GM12873 (cell line): Measurements from ENCODE around the gene TIGD1.

Experiments
- TF ChIP-seq, protein P1 (sequence below): IDR thresholded peaks from 2 replicates; pipeline ENCODE4 v1.5.1; 2012; ENCODE audit warnings: low read depth, mild to moderate bottlenecking, moderate library complexity, low read length, control low read depth; ENCODE audit not compliant: insufficient read depth; ENCODE audit errors: missing control alignments

The TIGD1 gene

DNA sequence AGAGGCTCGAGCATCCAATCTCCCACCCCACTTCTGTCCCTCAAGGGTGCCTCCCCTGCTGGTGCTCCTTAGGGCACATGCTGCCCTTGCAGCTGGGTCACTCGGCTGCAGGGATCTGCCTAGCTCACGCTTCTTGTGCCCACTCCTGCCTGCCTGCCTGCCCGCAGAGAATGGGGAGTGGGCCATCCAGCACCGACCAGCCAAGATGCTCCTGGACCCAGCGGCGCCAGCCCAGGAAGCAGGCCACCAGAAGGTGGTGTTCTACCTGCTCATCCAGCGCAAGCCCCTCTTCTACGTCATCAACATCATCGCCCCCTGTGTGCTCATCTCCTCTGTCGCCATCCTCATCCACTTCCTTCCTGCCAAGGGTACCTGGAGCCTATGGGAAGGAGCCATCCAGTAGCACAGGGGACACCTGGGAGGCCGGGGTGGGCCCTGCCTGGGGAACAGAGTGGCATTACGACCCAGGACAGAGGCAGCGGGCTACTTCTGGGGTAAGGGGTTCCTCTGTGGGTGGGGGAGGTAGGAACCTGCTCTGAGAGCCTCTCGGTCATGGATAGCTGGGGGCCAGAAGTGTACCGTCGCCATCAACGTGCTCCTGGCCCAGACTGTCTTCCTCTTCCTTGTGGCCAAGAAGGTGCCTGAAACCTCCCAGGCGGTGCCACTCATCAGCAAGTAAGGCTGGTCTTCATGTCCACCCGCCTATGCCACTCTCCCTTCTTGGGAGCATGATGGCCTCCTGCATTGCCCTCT is 7.5 kb downstream of the TIGD1 start:
- TF ChIP-seq, protein P1, sequence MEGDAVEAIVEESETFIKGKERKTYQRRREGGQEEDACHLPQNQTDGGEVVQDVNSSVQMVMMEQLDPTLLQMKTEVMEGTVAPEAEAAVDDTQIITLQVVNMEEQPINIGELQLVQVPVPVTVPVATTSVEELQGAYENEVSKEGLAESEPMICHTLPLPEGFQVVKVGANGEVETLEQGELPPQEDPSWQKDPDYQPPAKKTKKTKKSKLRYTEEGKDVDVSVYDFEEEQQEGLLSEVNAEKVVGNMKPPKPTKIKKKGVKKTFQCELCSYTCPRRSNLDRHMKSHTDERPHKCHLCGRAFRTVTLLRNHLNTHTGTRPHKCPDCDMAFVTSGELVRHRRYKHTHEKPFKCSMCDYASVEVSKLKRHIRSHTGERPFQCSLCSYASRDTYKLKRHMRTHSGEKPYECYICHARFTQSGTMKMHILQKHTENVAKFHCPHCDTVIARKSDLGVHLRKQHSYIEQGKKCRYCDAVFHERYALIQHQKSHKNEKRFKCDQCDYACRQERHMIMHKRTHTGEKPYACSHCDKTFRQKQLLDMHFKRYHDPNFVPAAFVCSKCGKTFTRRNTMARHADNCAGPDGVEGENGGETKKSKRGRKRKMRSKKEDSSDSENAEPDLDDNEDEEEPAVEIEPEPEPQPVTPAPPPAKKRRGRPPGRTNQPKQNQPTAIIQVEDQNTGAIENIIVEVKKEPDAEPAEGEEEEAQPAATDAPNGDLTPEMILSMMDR = no peak

DNA sequence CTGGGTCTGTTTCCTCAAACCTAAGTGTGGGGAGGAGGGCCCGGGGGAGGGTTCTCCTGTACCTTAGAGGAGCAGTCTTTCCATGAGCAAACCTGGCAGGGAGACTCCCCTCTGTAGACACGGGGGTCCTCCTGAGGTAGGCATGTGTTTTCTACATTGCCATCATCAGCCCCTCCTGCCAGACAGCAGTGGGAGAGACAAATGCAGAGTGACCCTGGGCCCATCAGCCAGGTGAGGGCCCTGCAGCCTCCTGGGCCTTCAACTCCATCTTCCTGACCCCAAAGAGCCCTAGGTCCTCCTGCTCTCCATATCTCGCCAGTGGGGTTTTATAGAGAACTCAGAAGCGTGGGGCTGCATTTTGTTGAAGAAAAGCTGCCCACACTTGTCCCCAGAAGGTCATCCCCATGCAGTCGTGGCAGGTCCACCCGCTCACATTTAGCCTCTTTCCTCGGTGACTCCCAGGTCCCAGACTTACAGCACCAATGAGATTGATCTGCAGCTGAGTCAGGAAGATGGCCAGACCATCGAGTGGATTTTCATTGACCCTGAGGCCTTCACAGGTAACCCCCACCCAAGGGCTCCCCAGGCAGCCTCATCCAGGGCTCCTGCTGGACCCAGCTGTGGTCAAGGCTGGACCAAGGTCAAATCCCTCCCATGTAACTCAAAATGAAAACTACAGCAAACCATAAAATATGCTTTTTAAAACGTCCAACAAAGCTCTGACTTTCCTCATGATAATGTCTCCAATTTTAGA is 8.2 kb downstream of the TIGD1 start:
- TF ChIP-seq, protein P1 = no peak

DNA sequence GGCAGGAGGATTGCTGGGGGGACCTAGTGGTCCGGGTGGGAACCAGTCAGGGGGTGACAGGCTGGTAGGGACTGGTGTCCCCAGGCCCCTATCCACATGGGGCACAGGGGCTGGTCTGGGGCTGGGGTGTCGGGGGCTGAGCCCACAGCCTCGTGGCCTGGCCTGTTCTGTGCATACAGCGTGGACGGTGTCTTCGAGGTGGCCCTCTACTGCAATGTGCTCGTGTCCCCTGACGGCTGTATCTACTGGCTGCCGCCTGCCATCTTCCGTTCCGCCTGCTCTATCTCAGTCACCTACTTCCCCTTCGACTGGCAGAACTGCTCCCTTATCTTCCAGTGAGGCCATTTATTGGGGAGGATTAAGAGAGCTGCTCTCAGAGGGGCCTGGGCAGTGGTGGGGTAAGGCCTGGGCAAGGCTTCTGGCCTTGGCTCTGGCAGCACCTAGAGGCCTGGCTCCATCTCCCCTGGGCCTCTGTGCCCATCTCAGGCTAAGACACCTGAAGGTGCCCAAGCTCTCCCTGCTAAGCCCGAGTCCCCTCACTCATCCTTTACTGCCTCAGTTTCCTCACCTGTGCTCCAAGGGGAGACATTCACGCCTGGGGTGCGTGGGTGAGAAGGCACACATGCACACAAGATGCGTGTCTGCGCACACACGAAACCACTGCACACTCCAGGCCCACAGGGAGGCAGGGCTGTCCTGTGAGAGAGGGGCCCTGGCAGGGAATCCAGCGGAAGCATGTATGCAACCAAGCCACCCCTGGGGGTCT is 9.0 kb downstream of the TIGD1 start:
- TF ChIP-seq, protein P1 = no peak

DNA sequence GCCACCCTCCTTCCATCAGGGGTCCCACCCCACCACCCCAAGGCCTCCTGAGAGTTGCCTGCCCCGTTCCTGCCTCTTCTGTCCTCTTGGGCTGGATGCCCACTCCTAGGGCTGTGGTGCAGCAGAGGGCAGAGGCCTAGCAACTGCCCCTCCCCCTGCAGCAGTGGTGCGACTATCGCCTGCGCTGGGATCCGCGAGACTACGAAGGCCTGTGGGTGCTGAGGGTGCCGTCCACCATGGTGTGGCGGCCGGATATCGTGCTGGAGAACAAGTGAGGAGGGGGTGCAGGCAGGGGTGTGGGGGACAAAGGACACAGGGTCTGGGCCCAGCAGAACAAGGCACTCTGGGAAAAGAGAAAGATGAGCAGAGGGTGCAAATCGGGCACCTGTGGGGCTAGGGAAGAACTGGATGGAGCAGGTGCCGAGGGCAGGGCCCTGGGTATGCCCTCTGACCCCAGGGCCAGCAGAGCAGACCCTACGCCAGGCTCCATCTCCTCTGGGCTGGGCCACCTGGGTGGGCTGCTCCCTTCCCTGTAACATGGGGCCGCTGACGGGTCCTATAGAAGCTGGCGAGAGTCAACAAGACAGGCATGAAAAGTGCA is 9.8 kb downstream of the TIGD1 start:
- TF ChIP-seq, protein P1 = no peak

DNA sequence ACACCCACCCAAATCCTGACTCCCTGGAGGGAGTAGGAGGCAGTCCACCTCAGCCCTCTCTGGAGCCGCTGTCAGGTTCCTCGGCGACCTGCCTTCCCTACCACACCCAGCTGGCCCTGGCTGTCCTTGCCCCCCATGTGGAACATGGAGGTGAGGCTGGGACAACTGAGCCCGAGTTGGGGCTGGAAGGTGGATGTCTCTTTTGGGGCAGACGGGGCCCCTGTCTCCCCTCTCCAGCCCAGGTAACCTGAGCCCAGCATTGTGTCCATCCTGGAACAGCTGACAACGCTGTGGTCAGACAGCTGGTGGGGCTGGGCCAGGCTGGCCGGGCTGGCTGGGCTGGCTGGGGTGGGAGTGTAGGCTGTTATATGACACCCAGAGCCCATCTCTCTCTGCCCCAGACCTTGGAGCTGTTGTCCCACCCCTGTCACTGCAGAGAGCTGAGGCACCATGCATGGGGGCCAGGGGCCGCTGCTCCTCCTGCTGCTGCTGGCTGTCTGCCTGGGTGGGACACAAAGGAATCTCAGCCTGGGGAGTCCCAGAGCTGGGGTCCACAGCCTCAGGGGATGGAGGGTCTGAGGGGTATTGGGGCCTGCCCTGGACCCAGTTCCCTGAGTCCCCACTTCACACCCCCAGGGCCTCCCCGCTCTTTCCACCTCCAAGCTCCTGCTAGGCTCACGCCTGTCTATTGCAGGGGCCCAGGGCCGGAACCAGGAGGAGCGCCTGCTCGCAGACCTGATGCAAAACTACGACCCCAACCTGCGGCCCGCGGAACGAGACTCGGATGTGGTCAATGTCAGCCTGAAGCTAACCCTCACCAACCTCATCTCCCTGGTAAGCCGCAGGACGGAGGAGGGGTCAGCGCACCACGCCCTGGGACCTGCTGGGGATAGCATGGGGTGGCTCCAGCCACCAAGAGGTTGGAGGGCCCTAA is 10.8 kb downstream of the TIGD1 start, which contains the start of gene CHRNG:
Gene CHRNG, plus strand, starts transcription at position 395 of the 934 bp plus-strand sequence. Its CDS starts 56 bp downstream, at position 451.
- TF ChIP-seq, protein P1 = no peak

DNA sequence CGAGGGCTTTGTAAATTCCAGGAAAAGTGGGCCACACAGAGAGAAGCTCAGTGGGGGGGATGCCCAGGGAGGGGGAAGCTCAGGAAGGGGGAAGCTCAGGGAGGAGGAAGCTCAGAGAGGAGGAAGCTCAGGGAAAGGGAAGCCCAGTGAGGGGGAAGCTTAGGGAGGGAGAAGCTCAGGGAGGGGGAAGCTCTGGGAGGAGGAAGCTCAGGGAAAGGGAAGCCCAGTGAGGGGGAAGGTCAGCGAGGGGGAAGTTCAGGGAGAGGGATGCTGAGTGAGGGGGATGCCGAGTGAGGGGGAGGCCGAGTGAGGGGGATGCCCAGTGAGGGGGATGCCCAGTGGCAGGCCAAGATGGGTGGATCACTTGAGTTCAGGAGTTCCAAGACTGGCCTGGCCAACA is 11.7 kb downstream of the TIGD1 start:
- TF ChIP-seq, protein P1 = no peak
